ENCODE measurements around the gene FOSL2.

DNA sequence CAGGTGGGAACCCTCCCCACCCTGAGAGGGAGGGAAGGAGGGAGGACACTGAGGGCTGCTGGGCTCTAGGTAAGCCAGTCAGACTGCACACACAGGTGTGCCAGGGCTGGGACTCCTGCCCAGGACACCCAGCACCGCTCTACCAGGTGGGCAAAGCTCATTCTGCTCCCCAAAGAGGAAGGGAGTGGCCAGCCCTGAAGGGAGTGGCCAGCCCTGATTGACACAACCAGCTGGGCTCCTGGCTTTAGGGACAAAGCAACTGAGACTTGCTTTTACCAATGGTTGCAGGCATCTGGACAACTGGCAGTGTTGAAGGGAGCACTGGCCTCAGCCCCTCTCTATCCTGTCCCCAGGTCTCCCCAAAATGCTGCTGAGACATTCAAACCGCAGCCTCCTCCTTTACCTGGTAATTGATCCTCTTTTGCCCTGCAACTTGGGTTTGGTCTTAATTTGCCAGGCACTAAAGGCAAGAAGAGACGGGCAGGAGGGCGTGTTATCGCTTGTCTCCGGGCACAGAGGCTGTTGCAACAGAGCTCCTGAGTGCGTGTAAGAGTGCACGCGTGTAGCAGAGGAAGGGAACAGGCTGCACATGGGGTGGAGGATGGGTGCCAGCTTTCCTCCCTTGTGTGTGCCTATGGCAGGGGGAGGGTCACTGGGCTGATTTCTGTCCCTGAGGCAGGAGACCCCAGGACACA, 14.5 kb upstream of the FOSL2 start:
- TF ChIP-seq POLR2AphosphoS5 (IDR thresholded peaks at IDR 0.05) (no peak), POLR2A (IDR thresholded peaks at IDR 0.05) (no peak)

Measured in spleen (tissue), 3 donors.